HG03025 (cell line): Measurements from ENCODE around the gene HNRNPA1.
"Not testable (repeated sequence)": the region's sequence is repeated elsewhere in the genome, so short reads cannot be mapped to it uniquely, and the experiment has no call there.

Source experiments
- ATAC-seq: cut with Tn5 transposase; IDR thresholded peaks from one replicate; pipeline ENCODE4 v1.9.1; 2021; ENCODE audit warnings: mild to moderate bottlenecking, moderate library complexity; ENCODE audit not compliant: unreplicated experiment, low FRiP score

The HNRNPA1 gene

GRCh38 chr12:54272214-54272613 lies 8.3 kb upstream of the HNRNPA1 start:
- ATAC-seq, result no peak

GRCh38 chr12:54273981-54274380 lies 6.5 kb upstream of the HNRNPA1 start:
- no peak for ATAC-seq

GRCh38 chr12:54276368-54276767 lies 4.2 kb upstream of the HNRNPA1 start:
- no peak for ATAC-seq

GRCh38 chr12:54277823-54278276 lies 2.7 kb upstream of the HNRNPA1 start:
- no peak for ATAC-seq

- ATAC-seq, result no peak
Observed at GRCh38 chr12:54279227-54279631, 1.3 kb upstream of the HNRNPA1 start.

- peak; percentile 67 for ATAC-seq
Observed at GRCh38 chr12:54279632-54280467, 676 bp upstream of the HNRNPA1 start, which contains the start of gene CBX5. TSS of gene CBX5 (minus strand) at chr12:54280122. CDS start at chr12:54257650, 22,472 bp downstream.

- ATAC-seq, result not testable (repeated sequence)
Observed at GRCh38 chr12:54281261-54281638, 724 bp downstream of the HNRNPA1 start.

GRCh38 chr12:54281694-54282093 lies 1.2 kb downstream of the HNRNPA1 start:
- ATAC-seq, result not testable (repeated sequence)

- no peak for ATAC-seq
Observed at GRCh38 chr12:54282949-54283593, 2.5 kb downstream of the HNRNPA1 start.

- not testable (repeated sequence) for ATAC-seq
Observed at GRCh38 chr12:54284070-54284780, 3.7 kb downstream of the HNRNPA1 start.

GRCh38 chr12:54285150-54286041 lies 4.9 kb downstream of the HNRNPA1 start:
- ATAC-seq, result no peak

- no peak for ATAC-seq
Observed at GRCh38 chr12:54286042-54287030, 5.8 kb downstream of the HNRNPA1 start.

- no peak for ATAC-seq
Observed at GRCh38 chr12:54287261-54288157, 7.0 kb downstream of the HNRNPA1 start.

GRCh38 chr12:54292083-54292930 lies 11.8 kb downstream of the HNRNPA1 start:
- ATAC-seq, result no peak

- ATAC-seq, result no peak
Observed at GRCh38 chr12:54292931-54293241, 12.4 kb downstream of the HNRNPA1 start.

GRCh38 chr12:54294152-54294952 lies 13.8 kb downstream of the HNRNPA1 start:
- ATAC-seq, result no peak
